ENCODE measurements around the gene SNAP29. TPM values are rescaled to one million over a fixed set of nuclear protein-coding genes. Genes with fewer than 3 reads are reported as not detected.
A peak's percentile ranks its signal among the peaks of the same experiment; 100 is the strongest.
"Not testable (repeated sequence)": the region's sequence is repeated elsewhere in the genome, so short reads cannot be mapped to it uniquely, and the experiment has no call there.

SNAP29 gene
- total and polyA plus RNA-seq, 4 donors = 11.5 to 33.3 (median 25.4) TPM

- no peak overlapping the region for H3K4me3 ChIP-seq (ENCODE audit: low read depth, low read length)
- no peaks in the 10 kb centered on the region for H3K27me3 ChIP-seq (ENCODE audit: control insufficient read depth, insufficient read depth, low read length)
- H3K36me3 ChIP-seq (ENCODE audit: control insufficient read depth, insufficient read depth, low read length) = no peaks in the 10 kb centered on the region
- no peaks in the 10 kb centered on the region for H3K4me1 ChIP-seq (ENCODE audit: control insufficient read depth, insufficient read depth, low read length)
- H3K27ac ChIP-seq (ENCODE audit: low read depth, low read length) = no peak overlapping the region
- no peaks in the 10 kb centered on the region for H3K9me3 ChIP-seq (ENCODE audit: control insufficient read depth, insufficient read depth, low read length)
- no CpG with 5 or more reads among the region's 3 CpGs for WGBS (ENCODE audit: insufficient coverage)
- DNase-seq (ENCODE audit: low read depth in 4 of 6, low spot score in 6 of 6) = no peak
Observed at GRCh38 chr22:20904980-20905355, 46.2 kb downstream of the SNAP29 start.

GRCh38 chr22:20905415-20906386 is 46.9 kb downstream of the SNAP29 start:
- no CpG with 5 or more reads among the region's 4 CpGs for WGBS (ENCODE audit: insufficient coverage)
- H3K27ac ChIP-seq (ENCODE audit: low read depth, low read length) = no peak overlapping the region
- no peak for DNase-seq (ENCODE audit: low read depth in 4 of 6, low spot score in 6 of 6)
- H3K4me3 ChIP-seq (ENCODE audit: low read depth, low read length) = no peak overlapping the region
- no peaks in the 10 kb centered on the region for H3K9me3 ChIP-seq (ENCODE audit: control insufficient read depth, insufficient read depth, low read length)
- no peaks in the 10 kb centered on the region for H3K4me1 ChIP-seq (ENCODE audit: control insufficient read depth, insufficient read depth, low read length)
- no peaks in the 10 kb centered on the region for H3K36me3 ChIP-seq (ENCODE audit: control insufficient read depth, insufficient read depth, low read length)
- H3K27me3 ChIP-seq (ENCODE audit: control insufficient read depth, insufficient read depth, low read length) = no peaks in the 10 kb centered on the region

GRCh38 chr22:20906387-20906767 is 47.6 kb downstream of the SNAP29 start:
- no peak overlapping the region for H3K27ac ChIP-seq (ENCODE audit: low read depth, low read length)
- H3K4me1 ChIP-seq (ENCODE audit: control insufficient read depth, insufficient read depth, low read length) = no peaks in the 10 kb centered on the region
- H3K4me3 ChIP-seq (ENCODE audit: low read depth, low read length) = no peak overlapping the region
- DNase-seq (ENCODE audit: low read depth in 4 of 6, low spot score in 6 of 6) = no peak
- WGBS (ENCODE audit: insufficient coverage) = no CpG with 5 or more reads among the region's 3 CpGs
- H3K27me3 ChIP-seq (ENCODE audit: control insufficient read depth, insufficient read depth, low read length) = no peaks in the 10 kb centered on the region
- H3K9me3 ChIP-seq (ENCODE audit: control insufficient read depth, insufficient read depth, low read length) = no peaks in the 10 kb centered on the region
- no peaks in the 10 kb centered on the region for H3K36me3 ChIP-seq (ENCODE audit: control insufficient read depth, insufficient read depth, low read length)

- not testable (repeated sequence) for DNase-seq (ENCODE audit: low read depth in 4 of 6, low spot score in 6 of 6); H3K9me3 ChIP-seq (ENCODE audit: control insufficient read depth, insufficient read depth, low read length); H3K4me3 ChIP-seq (ENCODE audit: low read depth, low read length); H3K27ac ChIP-seq (ENCODE audit: low read depth, low read length); H3K27me3 ChIP-seq (ENCODE audit: control insufficient read depth, insufficient read depth, low read length); H3K4me1 ChIP-seq (ENCODE audit: control insufficient read depth, insufficient read depth, low read length); H3K36me3 ChIP-seq (ENCODE audit: control insufficient read depth, insufficient read depth, low read length)
- 100% methylated on average over 2 of the region's 5 CpGs for WGBS (ENCODE audit: insufficient coverage)
Observed at GRCh38 chr22:20908717-20909116, 49.9 kb downstream of the SNAP29 start.

- H3K36me3 ChIP-seq (ENCODE audit: control insufficient read depth, insufficient read depth, low read length) = no peaks in the 10 kb centered on the region
Observed at GRCh38 chr22:20909543-20910303, 50.9 kb downstream of the SNAP29 start.

GRCh38 chr22:20912494-20912893 is 53.7 kb downstream of the SNAP29 start:
- no peaks in the 10 kb centered on the region for H3K27me3 ChIP-seq (ENCODE audit: control insufficient read depth, insufficient read depth, low read length)
- H3K36me3 ChIP-seq (ENCODE audit: control insufficient read depth, insufficient read depth, low read length) = no peaks in the 10 kb centered on the region
- DNase-seq (ENCODE audit: low read depth in 4 of 6, low spot score in 6 of 6) = no peak
- WGBS (ENCODE audit: insufficient coverage) = 81% methylated on average over 2 of the region's 6 CpGs
- peaks cover 8% of the 10 kb centered on the region for H3K4me1 ChIP-seq (ENCODE audit: control insufficient read depth, insufficient read depth, low read length)
- H3K9me3 ChIP-seq (ENCODE audit: control insufficient read depth, insufficient read depth, low read length) = no peaks in the 10 kb centered on the region
- H3K27ac ChIP-seq (ENCODE audit: low read depth, low read length) = no peak overlapping the region
- H3K4me3 ChIP-seq (ENCODE audit: low read depth, low read length) = no peak overlapping the region

More at GRCh38 chr22:20909543-20910303, 50.9 kb downstream of the SNAP29 start:
- no peak for DNase-seq (ENCODE audit: low read depth in 4 of 6, low spot score in 6 of 6)
- Histone ChIP-seq H3K27ac (ENCODE audit: low read depth, low read length) (no peak overlapping the region), H3K4me1 (ENCODE audit: control insufficient read depth, insufficient read depth, low read length) (no peaks in the 10 kb centered on the region), H3K4me3 (ENCODE audit: low read depth, low read length) (no peak overlapping the region), H3K9me3 (ENCODE audit: control insufficient read depth, insufficient read depth, low read length) (no peaks in the 10 kb centered on the region), H3K27me3 (ENCODE audit: control insufficient read depth, insufficient read depth, low read length) (no peaks in the 10 kb centered on the region)
- WGBS (ENCODE audit: insufficient coverage) = 90% methylated on average over 2 of the region's 6 CpGs

- under 1% methylated on average over 92 of the region's 92 CpGs for WGBS (ENCODE audit: insufficient coverage)
- H3K27me3 ChIP-seq (ENCODE audit: control insufficient read depth, insufficient read depth, low read length) = no peaks in the 10 kb centered on the region
Observed at GRCh38 chr22:20916916-20917810, 58.4 kb downstream of the SNAP29 start, which contains the start of gene CRKL. TSS of gene CRKL (plus strand) at chr22:20917407. CDS start at chr22:20917935, 528 bp downstream.

GRCh38 chr22:20918663-20919218 is 59.9 kb downstream of the SNAP29 start:
- no peak for DNase-seq (ENCODE audit: low read depth in 4 of 6, low spot score in 6 of 6)
- Histone ChIP-seq H3K4me3 (ENCODE audit: low read depth, low read length) (peak overlapping the region; percentile 97), H3K4me1 (ENCODE audit: control insufficient read depth, insufficient read depth, low read length) (peaks cover 17% of the 10 kb centered on the region), H3K36me3 (ENCODE audit: control insufficient read depth, insufficient read depth, low read length) (peaks cover under 1% of the 10 kb centered on the region), H3K9me3 (ENCODE audit: control insufficient read depth, insufficient read depth, low read length) (no peaks in the 10 kb centered on the region), H3K27ac (ENCODE audit: low read depth, low read length) (no peak overlapping the region), H3K27me3 (ENCODE audit: control insufficient read depth, insufficient read depth, low read length) (no peaks in the 10 kb centered on the region)
- 4% methylated on average over 5 of the region's 19 CpGs for WGBS (ENCODE audit: insufficient coverage)

More at GRCh38 chr22:20916916-20917810, 58.4 kb downstream of the SNAP29 start, which contains the start of gene CRKL:
- peak; percentile 89 to 99 (median 96) for DNase-seq (ENCODE audit: low read depth in 4 of 6, low spot score in 6 of 6)
- no peaks in the 10 kb centered on the region for H3K36me3 ChIP-seq (ENCODE audit: control insufficient read depth, insufficient read depth, low read length)
- peak within 1 kb of the TSS; percentile 94 for H3K27ac ChIP-seq (ENCODE audit: low read depth, low read length)
- H3K4me3 ChIP-seq (ENCODE audit: low read depth, low read length) = peak within 1 kb of the TSS; percentile 97
- peaks cover 15% of the 10 kb centered on the region for H3K4me1 ChIP-seq (ENCODE audit: control insufficient read depth, insufficient read depth, low read length)
- H3K9me3 ChIP-seq (ENCODE audit: control insufficient read depth, insufficient read depth, low read length) = no peaks in the 10 kb centered on the region

- H3K4me1 ChIP-seq (ENCODE audit: control insufficient read depth, insufficient read depth, low read length) = peaks cover 18% of the 10 kb centered on the region
- H3K4me3 ChIP-seq (ENCODE audit: low read depth, low read length) = peak overlapping the region; percentile 97
- H3K27ac ChIP-seq (ENCODE audit: low read depth, low read length) = no peak overlapping the region
Observed at GRCh38 chr22:20919718-20920117, 60.9 kb downstream of the SNAP29 start.

More at GRCh38 chr22:20919718-20920117, 60.9 kb downstream of the SNAP29 start:
- Histone ChIP-seq H3K27me3 (ENCODE audit: control insufficient read depth, insufficient read depth, low read length) (no peaks in the 10 kb centered on the region), H3K36me3 (ENCODE audit: control insufficient read depth, insufficient read depth, low read length) (peaks cover 3% of the 10 kb centered on the region), H3K9me3 (ENCODE audit: control insufficient read depth, insufficient read depth, low read length) (no peaks in the 10 kb centered on the region)
- WGBS (ENCODE audit: insufficient coverage) = no CpG with 5 or more reads among the region's 4 CpGs
- DNase-seq (ENCODE audit: low read depth in 4 of 6, low spot score in 6 of 6) = no peak

All from spinal cord (tissue), 10 donors.